ENCODE measurements around the gene CGB1.

- TF ChIP-seq CTCF (IDR thresholded peaks at IDR 0.05; ENCODE audit: low read length): no peak
- no peak for TF ChIP-seq EZH2phosphoT487 (IDR thresholded peaks at IDR 0.05; ENCODE audit: low read length)
- TF ChIP-seq EZH2 (optimal IDR thresholded peaks at IDR 0.05; ENCODE audit: low read depth, low read length): no peak
Measured at GRCh38 chr19:48988286-48988685, 48.4 kb downstream of the CGB1 start.
